IMR-90 (cell line): Measurements from ENCODE around the gene AADACL4.

Source experiments
- CHD1 ChIP-seq: IDR thresholded peaks from 2 replicates; pipeline ENCODE4 v1.6.1; 2012; ENCODE audit warnings: low read depth, low read length, improper control_type of control experiment
- CTCF ChIP-seq: conservative IDR thresholded peaks from 2 replicates; pipeline ENCODE4 v1.5.1; 2012; ENCODE audit warnings: mild to moderate bottlenecking, low read depth, low read length, improper control_type of control experiment
- ELK1 ChIP-seq: fragments of 150-350 bp; IDR thresholded peaks from 2 replicates; pipeline ENCODE4 v1.6.1; 2016; ENCODE audit warnings: low read depth, mild to moderate bottlenecking, low read length, moderate library complexity, borderline replicate concordance
- FOS ChIP-seq: fragments of 150-350 bp; IDR thresholded peaks from 2 replicates; pipeline ENCODE4 v1.6.1; 2016; ENCODE audit warnings: low read depth, low read length
- MXI1 ChIP-seq: IDR thresholded peaks from 2 replicates; pipeline ENCODE4 v1.6.1; 2012; ENCODE audit warnings: low read depth, mild to moderate bottlenecking, low read length, moderate library complexity, borderline replicate concordance
- NFE2L2 ChIP-seq: fragments of 150-350 bp; IDR thresholded peaks from 2 replicates; pipeline ENCODE4 v1.6.1; 2016; ENCODE audit warnings: low read depth, mild to moderate bottlenecking, low read length
- POLR2A ChIP-seq: IDR thresholded peaks from 2 replicates; pipeline ENCODE4 v1.6.1; 2012; ENCODE audit warnings: mild to moderate bottlenecking, low read depth, low read length
- RAD21 ChIP-seq: IDR thresholded peaks from 2 replicates; pipeline ENCODE4 v1.6.1; 2012; ENCODE audit warnings: low read length, improper control_type of control experiment
- USF2 ChIP-seq: fragments of 150-350 bp; IDR thresholded peaks from 2 replicates; pipeline ENCODE4 v1.6.1; 2017; ENCODE audit warnings: mild to moderate bottlenecking, antibody characterized with exemption, low read length, low read depth

GRCh38 chr1:12613180-12613579, 30.7 kb upstream of the AADACL4 start:
- no peak for TF ChIP-seq POLR2A
- no peak for TF ChIP-seq RAD21
- no peak for TF ChIP-seq MXI1
- no peak for TF ChIP-seq CTCF
- TF ChIP-seq USF2, result no peak
- no peak for TF ChIP-seq CHD1
- TF ChIP-seq NFE2L2, result no peak
- no peak for TF ChIP-seq ELK1
- TF ChIP-seq FOS, result no peak
